Measurements from ENCODE around the gene CLMN. TPM values are rescaled to one million over a fixed set of nuclear protein-coding genes. Genes with fewer than 3 reads are reported as not detected.

Gene CLMN
- total and polyA plus RNA-seq, 2 donors (not counting 3 experiments of a cell fraction or from before 2014, with no cell fraction given): 0.72 to 9.6 TPM

- no peaks in the 10 kb centered on the region for H3K27me3 ChIP-seq (ENCODE audit: control insufficient read depth in 2 of 2, insufficient read depth in 2 of 2, low read length in 2 of 2)
- ChIA-PET CTCF (no interaction called here), POLR2A (no interaction called here)
- no peaks in the 10 kb centered on the region for H3K4me1 ChIP-seq (ENCODE audit: control insufficient read depth, extremely low read depth, insufficient read depth, low read length)
- H4K20me1 ChIP-seq (replicated peaks; ENCODE audit: control insufficient read depth, extremely low read depth, insufficient read depth, low read length): no peaks in the 10 kb centered on the region
- DNase-seq (ENCODE audit: low read depth, low spot score): no peak
- dilution Hi-C loops (cut with MboI; ENCODE audit: extremely low pct_ligation_motif_present, low sequenced_read_pairs) (no loop called here), intact Hi-C loops (cut with micrococcal nuclease) (no loop called here)
- no peak overlapping the region for H2AFZ ChIP-seq (ENCODE audit: low read depth, low read length)
- no TSS peak for BruUV-seq (replicated peaks)
- no peak for TF ChIP-seq POLR2AphosphoS5 (IDR thresholded peaks at IDR 0.05; ENCODE audit: insufficient read depth, low read depth, low read length)
- TF ChIP-seq FOS (IDR thresholded peaks at IDR 0.05; ENCODE audit: borderline replicate concordance, insufficient read depth, low read length): no peak
- no peak for TF ChIP-seq POLR2A (IDR thresholded peaks at IDR 0.05; ENCODE audit: low read depth, low read length)
- TF ChIP-seq, protein P1, sequence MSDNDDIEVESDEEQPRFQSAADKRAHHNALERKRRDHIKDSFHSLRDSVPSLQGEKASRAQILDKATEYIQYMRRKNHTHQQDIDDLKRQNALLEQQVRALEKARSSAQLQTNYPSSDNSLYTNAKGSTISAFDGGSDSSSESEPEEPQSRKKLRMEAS (IDR thresholded peaks at IDR 0.05; ENCODE audit: insufficient read depth, insufficient read length): no peak
- no peak for TF ChIP-seq JUN (IDR thresholded peaks at IDR 0.05; ENCODE audit: borderline replicate concordance, insufficient read depth, insufficient read length, low read depth)
- H3K36me3 ChIP-seq (ENCODE audit: control insufficient read depth in 2 of 2, extremely low read depth in 1 of 2, insufficient read depth in 2 of 2, low read length in 2 of 2): no peaks in the 10 kb centered on the region
- H3K9me3 ChIP-seq (replicated peaks; ENCODE audit: control insufficient read depth, insufficient read depth, low read length): no peaks in the 10 kb centered on the region
- no peak overlapping the region for H3K4me3 ChIP-seq (replicated peaks in 1 of 3; ENCODE audit: insufficient read depth in 1 of 3, low read depth in 1 of 3, low read length in 3 of 3)
- H3K9me1 ChIP-seq (replicated peaks; ENCODE audit: control insufficient read depth, extremely low read depth, insufficient read depth, low read length): no peaks in the 10 kb centered on the region
- no peaks in the 10 kb centered on the region for H3K79me2 ChIP-seq (ENCODE audit: control insufficient read depth, insufficient read depth, low read length)
- FAIRE-seq: no peak
- H3K9ac ChIP-seq (replicated peaks; ENCODE audit: extremely low read depth, insufficient read depth, low read length): no peak overlapping the region
- H3K27ac ChIP-seq (ENCODE audit: insufficient read depth, low read depth, low read length): no peak overlapping the region
- H3K4me2 ChIP-seq (ENCODE audit: insufficient read depth, low read length): no peak overlapping the region
Observed at GRCh38 chr14:95200404-95200803, 119.3 kb downstream of the CLMN start.

GRCh38 chr14:95199298-95199983 lies 120.3 kb downstream of the CLMN start:
- Histone ChIP-seq H3K36me3 (ENCODE audit: control insufficient read depth in 2 of 2, extremely low read depth in 1 of 2, insufficient read depth in 2 of 2, low read length in 2 of 2) (no peaks in the 10 kb centered on the region), H2AFZ (ENCODE audit: low read depth, low read length) (no peak overlapping the region), H3K9ac (replicated peaks; ENCODE audit: extremely low read depth, insufficient read depth, low read length) (no peak overlapping the region), H4K20me1 (replicated peaks; ENCODE audit: control insufficient read depth, extremely low read depth, insufficient read depth, low read length) (no peaks in the 10 kb centered on the region), H3K9me1 (replicated peaks; ENCODE audit: control insufficient read depth, extremely low read depth, insufficient read depth, low read length) (no peaks in the 10 kb centered on the region), H3K4me2 (ENCODE audit: insufficient read depth, low read length) (no peak overlapping the region), H3K9me3 (replicated peaks; ENCODE audit: control insufficient read depth, insufficient read depth, low read length) (no peaks in the 10 kb centered on the region), H3K4me3 (replicated peaks in 1 of 3; ENCODE audit: insufficient read depth in 1 of 3, low read depth in 1 of 3, low read length in 3 of 3) (no peak overlapping the region), H3K4me1 (ENCODE audit: control insufficient read depth, extremely low read depth, insufficient read depth, low read length) (no peaks in the 10 kb centered on the region), H3K79me2 (ENCODE audit: control insufficient read depth, insufficient read depth, low read length) (no peaks in the 10 kb centered on the region), H3K27me3 (ENCODE audit: control insufficient read depth in 2 of 2, insufficient read depth in 2 of 2, low read length in 2 of 2) (no peaks in the 10 kb centered on the region), H3K27ac (ENCODE audit: insufficient read depth, low read depth, low read length) (no peak overlapping the region)
- TF ChIP-seq, protein P2, sequence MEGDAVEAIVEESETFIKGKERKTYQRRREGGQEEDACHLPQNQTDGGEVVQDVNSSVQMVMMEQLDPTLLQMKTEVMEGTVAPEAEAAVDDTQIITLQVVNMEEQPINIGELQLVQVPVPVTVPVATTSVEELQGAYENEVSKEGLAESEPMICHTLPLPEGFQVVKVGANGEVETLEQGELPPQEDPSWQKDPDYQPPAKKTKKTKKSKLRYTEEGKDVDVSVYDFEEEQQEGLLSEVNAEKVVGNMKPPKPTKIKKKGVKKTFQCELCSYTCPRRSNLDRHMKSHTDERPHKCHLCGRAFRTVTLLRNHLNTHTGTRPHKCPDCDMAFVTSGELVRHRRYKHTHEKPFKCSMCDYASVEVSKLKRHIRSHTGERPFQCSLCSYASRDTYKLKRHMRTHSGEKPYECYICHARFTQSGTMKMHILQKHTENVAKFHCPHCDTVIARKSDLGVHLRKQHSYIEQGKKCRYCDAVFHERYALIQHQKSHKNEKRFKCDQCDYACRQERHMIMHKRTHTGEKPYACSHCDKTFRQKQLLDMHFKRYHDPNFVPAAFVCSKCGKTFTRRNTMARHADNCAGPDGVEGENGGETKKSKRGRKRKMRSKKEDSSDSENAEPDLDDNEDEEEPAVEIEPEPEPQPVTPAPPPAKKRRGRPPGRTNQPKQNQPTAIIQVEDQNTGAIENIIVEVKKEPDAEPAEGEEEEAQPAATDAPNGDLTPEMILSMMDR (IDR thresholded peaks at IDR 0.05; ENCODE audit: extremely low read depth in 1 of 2, insufficient read depth in 1 of 2, low read depth in 1 of 2, low read length in 2 of 2): no peak
- TF ChIP-seq FOS (IDR thresholded peaks at IDR 0.05; ENCODE audit: borderline replicate concordance, insufficient read depth, low read length) (no peak), GATA2 (IDR thresholded peaks at IDR 0.05; ENCODE audit: insufficient read depth, insufficient read length, low read depth, low read length) (no peak), POLR2AphosphoS5 (IDR thresholded peaks at IDR 0.05; ENCODE audit: insufficient read depth, low read depth, low read length) (no peak), JUN (IDR thresholded peaks at IDR 0.05; ENCODE audit: borderline replicate concordance, insufficient read depth, insufficient read length, low read depth) (no peak), MYC (IDR thresholded peaks at IDR 0.05; ENCODE audit: low read depth, low read length) (no peak), EZH2 (IDR thresholded peaks at IDR 0.05; ENCODE audit: borderline replicate concordance, low read depth, low read length, severe bottlenecking) (no peak), POLR2A (IDR thresholded peaks at IDR 0.05; ENCODE audit: low read depth, low read length) (no peak)
- TF ChIP-seq, protein P1 (IDR thresholded peaks at IDR 0.05; ENCODE audit: insufficient read depth, insufficient read length): no peak
- dilution Hi-C loops (cut with MboI; ENCODE audit: extremely low pct_ligation_motif_present, low sequenced_read_pairs): no loop called here
- no peak for FAIRE-seq
- intact Hi-C loops (cut with micrococcal nuclease): no loop called here
- BruUV-seq (replicated peaks): no TSS peak
- CTCF ChIA-PET: no interaction called here
- no peak for DNase-seq (ENCODE audit: low read depth, low spot score)
- POLR2A ChIA-PET: no interaction called here
